TTC549 (cell line): ENCODE measurements around the gene ENTHD1.
"Not testable (repeated sequence)": the region's sequence is repeated elsewhere in the genome, so short reads cannot be mapped to it uniquely, and the experiment has no call there.

Experiments
- FAIRE-seq: peaks from 2 replicates; lab custom pipeline; 2012; peaks lifted over from hg19 to GRCh38; lab: Jason Lieb, UNC

ENTHD1 gene

DNA sequence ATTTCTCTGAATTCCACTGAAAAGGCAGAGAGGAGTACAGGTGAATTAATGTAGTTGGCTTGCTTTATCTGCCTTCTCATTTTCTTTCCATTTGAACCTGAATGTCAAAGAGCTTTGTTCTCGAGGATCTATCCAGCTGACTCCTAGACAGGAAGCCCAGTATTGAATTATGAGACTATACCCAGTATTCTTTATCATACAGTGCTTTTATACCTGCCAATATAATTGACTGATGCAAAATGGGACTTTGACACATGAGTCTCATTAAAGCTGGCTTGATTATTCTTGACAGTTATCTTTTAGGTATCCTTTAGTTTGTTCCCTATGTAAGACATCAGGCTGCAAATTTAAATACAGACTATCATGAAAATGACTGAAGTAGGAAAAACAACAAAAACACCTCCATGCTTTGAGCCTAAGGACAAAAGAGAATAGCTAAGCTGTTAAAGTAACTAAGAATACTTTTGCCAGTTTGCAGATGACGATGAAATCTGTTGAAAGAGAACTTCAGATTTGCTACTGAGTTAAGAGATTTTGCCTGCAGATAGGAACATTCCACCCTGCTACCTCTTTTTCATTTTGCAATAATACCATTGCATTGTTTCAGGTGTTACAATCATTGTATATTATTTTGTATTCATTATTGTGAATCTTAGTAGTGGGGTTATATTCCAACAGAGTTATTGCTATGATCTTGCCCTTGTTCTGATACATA lies 117.1 kb downstream of the ENTHD1 start:
- FAIRE-seq = no peak

DNA sequence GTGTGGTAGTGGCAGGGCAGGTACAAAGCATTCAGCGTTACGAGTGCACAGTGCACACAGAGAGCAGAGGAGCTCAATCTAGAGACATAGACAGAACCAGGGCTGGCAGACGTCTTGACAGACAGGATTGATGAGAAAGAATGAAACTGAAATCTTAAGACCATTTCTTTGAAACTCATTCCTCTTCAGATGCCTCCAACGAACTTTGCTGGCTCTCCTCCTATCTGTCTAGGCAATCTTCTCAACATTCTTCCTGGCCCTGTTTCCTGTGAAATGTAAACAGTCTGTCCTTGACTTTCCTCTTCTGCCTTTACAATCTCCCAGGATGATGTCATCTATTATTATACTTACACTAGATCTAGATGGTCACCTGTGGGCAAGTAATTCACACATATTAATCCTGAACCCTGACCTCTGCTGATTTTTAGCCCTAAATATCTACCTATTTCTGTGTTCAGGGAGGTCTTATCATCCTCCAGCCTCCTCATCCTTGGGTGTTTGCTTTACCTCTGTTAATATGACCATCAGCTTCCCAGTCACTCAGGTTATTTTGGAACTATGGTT lies 119.5 kb downstream of the ENTHD1 start:
- no peak for FAIRE-seq

DNA sequence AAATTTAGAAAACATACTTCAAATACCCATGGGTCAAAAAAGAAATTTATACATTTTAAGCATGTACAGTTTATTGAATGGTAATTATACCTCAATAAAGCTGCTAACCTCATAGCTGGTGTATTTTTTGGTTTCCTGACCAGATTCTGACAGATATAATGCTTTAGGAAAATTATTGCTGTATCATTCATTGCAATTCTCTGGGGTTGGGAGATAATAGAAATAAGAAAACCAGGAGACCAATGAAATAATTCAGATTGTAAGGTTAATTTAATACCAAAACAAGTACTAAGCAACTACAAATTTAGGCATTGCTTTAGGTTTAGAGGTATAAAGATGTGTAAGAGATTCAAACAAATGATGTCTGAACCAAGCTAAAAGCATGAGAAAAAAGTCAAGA lies 120.1 kb downstream of the ENTHD1 start:
- FAIRE-seq = no peak

DNA sequence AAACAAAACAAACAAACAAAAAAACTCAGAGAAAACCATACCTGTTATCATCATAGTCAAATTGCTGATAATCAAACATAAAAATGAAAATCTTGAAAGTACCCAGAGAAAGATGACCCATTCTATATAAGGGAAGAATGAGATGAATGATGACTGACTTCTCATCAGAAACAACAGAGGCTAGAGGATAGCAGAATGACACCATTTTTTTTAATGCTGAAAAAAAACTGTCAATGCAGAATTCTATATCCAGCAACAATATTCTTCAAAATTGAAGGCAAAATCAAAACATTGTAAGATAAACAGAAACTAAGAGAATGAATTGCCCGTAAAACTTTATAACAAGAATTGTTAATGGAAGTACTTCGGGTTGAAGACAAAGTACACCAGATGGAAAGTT lies 122.1 kb downstream of the ENTHD1 start:
- FAIRE-seq = no peak

DNA sequence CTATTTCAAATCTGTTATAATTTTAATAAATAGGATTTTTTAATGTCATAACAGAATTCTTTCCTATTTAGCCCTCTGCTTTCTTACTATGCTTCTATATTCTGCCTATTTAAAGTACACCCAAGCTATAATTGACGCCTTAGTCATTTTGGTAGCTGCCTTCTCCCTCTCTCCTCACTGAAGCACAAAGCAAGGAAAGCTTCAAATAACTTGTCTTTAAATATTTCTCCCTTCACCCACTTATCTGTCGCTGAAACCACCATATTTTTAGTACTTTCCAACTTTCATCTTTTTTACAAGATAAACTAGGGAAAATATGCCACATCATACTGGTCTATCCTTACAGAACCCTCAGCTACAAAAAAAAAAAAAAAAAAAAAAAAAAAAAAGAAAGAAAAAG lies 127.9 kb downstream of the ENTHD1 start:
- FAIRE-seq = no peak

DNA sequence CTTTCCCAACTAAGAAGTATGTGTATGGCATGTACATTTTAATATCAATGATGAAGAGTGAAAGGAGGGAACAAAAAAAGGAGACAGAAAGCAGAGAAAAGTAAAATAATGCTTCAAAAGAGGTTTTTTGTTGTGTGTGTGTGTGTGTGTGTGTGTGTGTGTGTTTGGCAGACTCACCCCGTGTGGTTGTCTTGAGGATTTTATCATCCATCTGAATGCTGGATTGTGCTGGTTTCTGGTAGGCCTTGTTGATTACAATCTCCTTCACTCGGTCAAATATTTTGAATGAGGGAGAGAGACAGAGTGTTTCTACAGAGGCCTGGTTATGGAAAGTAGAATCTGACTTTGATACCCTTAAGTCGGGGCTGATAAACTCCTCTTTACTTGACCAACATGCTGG lies 128.5 kb downstream of the ENTHD1 start:
- no peak for FAIRE-seq

DNA sequence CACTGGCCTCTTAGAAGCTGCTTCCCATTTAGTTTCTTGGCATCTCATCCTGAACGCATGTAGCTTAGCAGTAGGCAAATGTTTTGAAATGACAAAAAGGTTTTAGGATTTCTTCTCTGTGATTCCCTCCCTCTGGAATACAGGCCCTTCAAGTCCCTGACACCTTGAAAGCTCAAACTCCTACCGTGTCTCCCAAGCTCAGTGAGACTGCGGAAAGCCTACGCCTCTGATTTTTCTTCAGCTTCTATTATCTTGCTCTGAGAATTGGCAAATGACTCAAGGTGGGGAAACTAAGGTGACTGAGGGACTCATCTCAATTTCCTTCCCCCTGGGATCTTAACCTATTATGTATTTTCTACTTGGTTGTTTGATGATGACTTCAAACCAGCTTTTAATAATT lies 130.3 kb downstream of the ENTHD1 start:
- no peak for FAIRE-seq

DNA sequence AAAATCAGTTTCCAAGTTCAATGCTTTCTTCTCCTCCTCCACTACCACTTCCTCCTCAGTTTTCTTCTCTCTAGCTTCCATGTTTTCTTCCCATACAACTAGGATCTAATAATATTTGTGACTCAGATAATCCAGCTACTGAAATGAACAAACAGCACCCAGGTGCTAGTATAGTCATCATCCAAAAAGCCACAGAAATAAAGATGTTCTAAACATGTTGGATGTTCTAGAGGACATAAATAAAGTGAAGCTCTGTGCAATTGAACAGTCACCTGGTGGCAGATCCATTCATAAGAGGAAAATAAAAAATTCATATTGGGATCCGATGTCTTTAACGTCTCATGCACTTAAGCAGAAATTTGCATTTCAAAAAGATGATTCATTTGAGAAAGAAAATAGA lies 142.8 kb downstream of the ENTHD1 start:
- FAIRE-seq = no peak

DNA sequence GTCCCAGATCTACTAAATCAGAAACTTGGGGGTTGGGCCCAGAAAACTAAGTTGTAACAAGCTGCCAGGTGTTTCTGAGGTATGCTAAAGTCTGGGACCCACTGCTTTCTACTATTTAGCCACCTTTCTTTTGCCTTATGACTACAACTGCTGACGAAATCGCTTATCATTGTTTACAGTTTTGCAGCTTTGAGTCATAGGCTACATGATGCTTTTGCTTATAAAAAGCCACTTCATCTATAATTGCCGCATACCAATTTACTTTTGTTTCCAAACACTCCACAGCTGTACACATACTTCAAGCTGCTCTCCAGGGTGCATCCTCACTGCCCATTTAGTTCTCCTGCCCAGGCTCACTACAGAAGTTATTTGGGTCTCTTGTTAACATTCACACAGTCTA lies 144.7 kb downstream of the ENTHD1 start:
- no peak for FAIRE-seq

DNA sequence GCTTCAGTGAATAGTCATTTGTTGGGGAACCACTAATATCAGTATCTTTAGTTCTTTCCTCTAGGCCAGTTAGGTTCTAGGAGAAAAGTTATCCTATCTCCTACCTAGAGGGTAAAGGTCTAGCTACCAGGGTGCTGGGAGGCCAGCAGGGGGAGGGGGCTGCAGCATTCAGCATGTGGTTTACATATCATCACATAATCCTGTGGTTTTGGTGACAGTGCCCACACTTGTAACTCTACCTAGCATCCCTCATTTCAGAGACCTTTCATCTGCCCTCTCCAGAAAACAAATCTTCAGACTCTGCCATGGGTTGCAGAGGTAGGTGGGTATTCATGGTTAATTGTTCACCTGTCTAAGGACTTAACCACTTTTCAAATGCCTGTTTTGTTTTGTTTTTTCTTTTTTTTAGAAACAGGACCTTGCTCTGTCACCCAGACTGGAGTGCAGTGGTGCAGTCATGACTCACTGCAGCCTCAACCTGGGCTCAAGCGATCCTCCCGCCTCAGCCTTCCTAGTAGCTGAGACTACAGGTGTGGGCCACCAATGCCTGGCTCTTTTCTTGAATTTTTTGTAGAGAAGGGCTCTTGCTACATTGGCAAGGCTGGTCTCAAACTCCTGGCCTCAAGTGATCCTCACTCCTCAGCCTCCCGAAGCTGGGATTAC lies 146.8 kb downstream of the ENTHD1 start:
- FAIRE-seq = no peak

DNA sequence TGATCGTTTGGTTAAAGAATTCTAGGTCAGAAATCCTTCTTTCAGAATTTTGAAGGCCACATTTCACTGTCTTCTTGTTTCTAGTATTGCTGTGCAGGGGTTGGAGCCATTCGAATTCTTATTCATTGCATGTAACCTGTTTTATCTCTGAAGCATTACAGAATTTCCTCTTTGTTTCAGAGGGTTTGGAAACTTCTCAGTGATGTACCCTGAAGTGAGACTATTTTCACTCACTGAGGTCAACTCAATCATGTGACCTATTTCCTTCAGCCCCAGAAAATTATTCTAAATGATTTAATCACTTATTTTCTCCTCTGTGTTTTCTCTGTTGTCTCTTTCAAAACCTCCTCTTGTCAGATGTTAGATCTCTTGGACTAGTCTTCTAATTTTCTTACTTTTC lies 147.8 kb downstream of the ENTHD1 start:
- FAIRE-seq = no peak

DNA sequence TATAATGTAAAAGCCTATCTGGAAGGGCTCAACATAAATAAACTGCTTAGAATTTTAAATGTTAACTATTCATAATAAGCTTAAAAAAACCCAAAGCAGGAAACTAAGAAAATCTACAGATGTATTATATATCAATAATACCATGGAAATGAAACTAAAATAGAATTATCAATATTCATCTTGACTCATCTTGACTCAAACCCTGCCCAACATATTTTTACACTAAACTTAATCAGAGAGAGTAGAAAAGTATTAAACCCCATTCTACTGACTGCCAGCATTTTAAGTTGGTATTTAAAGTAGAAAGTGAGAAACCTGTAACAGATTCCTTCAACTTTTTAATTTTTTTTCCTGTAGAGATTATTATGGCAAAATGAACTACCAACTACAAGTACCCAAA lies 149.2 kb downstream of the ENTHD1 start:
- FAIRE-seq = no peak

DNA sequence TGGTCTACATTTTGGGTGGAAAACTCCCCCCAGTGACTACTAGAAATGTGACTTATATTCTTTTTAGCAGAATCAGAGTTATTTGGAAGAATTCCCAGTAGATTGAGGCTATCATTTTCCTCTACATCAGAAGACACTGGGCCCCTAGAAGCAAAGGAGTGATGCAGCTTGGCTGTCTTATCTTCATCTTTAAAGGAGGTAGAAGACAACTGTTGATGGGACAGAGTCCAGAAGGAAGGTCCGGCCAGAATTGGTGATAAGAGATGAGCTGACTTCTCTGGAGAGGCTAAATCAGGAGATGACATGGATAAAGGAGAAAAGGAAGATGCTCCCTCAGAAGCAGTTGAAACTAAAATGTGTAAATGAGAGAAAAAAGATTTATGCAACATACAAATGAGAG lies 149.6 kb downstream of the ENTHD1 start:
- FAIRE-seq = no peak

DNA sequence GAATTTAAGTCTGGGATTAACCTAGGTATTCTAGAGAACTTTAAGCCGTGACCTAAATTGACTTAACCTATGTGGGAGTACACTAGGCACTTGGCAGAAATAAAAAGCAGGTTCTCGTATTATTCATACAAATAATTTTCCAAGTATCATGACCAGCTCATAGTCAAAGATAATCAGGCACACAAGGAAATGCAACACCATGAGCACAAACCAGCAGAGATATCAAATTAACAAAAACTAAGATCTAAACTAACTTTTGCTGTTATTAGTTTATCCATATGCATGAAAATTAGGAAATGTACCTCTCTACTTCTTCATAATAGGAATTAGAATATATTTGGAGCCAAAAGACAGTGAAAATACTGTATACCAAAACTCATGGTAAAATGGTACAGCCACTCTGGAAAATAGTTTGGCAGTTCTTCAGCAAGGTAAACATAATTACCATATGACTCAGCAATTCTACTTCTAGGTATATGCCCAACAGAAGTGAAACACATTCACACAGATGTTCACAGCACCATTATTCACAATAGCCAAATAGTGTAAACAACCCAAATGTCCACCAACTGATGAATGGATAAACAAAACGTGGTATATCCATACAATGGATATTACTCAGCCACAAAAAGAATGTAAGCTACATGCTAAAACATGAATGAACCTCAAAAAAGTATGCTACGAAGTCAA lies 154.1 kb downstream of the ENTHD1 start:
- no peak for FAIRE-seq

DNA sequence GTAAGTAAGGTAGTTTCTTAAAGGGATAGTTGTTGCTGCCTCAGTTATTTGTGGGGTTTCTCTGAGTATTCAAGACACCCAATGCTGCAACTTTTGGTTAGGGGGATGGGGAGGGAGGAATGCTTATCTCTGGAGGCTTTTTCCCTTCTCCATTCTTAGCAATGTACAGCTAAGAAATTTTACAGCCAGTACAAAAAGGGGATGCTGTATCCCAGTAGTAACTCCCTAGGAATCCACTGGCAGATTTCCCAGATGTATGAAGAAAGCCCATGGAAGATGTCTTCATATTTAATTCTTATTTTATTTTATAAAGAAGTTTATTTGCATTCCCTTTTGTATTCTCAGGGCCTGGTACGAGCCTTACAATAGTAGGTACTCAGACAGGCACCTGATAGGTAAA lies 154.8 kb downstream of the ENTHD1 start:
- FAIRE-seq = no peak

DNA sequence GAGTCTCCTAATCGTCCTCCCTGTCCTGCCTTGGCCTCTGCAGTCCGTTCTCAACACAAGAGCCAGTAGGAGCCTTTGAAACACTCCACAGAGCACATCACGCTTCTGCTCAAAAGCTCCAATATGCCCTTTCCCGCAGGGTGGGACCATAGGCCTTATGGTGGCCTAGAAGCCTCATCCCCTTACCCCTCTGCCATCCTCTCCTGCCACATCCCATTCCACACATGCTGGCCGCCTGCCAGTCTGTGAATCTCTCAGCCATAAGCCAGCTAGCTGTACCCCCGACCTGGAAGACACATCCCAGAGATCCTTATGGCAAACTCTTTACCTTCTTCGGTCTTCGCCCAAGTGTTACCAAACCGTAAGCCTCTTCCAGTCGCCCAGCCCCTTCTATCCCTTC lies 157.8 kb downstream of the ENTHD1 start:
- no peak for FAIRE-seq

DNA sequence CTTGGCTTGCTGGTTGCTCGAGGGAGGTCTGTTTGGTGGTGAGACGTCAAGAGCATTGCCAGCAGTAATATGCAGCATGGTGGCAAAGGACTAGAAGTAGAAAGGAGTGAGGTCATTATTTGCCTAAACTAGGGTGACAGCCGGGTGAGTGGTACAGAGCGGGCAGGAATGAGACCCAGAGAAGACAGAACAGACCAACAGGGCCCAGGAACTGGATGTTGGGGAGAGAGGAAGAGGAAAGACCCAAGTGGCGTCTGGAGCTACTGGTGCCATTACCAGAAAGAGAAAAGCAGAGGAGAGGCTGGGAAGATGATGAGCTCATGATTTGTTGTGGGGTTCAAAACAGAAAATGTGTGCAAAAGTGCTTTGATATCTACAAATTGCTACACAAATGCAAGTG lies 158.7 kb downstream of the ENTHD1 start:
- no peak for FAIRE-seq

DNA sequence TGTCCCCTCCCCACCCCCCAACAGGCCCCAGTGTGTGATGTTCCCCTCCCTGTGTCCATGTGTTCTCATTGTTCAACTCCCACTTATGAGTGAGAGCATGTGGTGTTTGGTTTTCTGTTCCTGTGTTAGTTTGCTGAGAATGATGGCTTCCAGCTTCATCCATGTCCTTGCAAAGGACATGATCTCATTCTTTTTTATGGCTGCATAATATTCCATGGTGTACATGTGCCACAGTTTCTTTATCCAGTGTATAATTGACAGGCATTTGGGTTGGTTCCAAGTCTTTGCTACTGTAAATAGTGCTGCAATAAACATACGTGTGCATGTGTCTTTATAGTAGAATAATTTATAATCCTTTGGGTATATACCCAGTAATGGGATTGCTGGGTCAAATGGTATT lies 159.5 kb downstream of the ENTHD1 start:
- not testable (repeated sequence) for FAIRE-seq

DNA sequence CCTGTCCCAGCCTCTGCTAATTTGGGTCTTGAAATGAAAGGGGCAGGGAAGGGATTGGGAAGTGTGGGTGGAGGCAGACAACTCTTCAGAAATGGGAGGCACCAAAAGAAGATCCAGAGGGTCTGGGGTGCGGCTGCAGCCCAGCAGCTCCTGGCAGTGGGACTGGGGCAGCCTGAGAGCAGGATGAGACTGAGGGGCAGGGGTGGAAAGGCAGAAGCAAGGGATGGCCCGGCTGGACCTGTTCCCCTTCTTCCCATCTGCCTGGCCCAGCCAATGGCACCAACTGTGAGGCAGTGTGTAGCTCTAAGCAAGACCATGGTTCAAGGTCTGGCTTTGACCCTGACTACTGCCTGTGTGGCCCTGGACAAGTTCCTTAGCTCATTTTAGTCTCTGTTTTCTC lies 160.4 kb downstream of the ENTHD1 start:
- FAIRE-seq = no peak

DNA sequence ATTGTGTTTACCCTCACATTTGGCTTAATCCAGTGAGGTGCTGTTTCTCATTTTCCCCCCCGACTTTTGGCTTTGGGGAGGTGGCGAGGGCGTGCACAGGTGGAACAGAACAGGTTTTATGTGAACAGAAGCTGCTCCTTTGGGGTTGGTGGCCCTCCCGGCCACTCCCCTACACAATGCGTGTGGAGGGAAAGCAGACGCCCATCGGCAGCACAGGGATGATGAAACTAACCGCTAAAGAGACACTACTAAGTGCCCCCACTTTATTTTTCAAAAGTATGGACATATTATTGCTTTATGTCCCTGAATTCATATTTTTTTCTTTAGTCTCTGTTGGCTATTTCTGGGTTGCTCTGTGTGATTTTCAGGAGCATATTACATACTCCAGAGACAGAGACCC lies 160.9 kb downstream of the ENTHD1 start:
- FAIRE-seq = no peak

DNA sequence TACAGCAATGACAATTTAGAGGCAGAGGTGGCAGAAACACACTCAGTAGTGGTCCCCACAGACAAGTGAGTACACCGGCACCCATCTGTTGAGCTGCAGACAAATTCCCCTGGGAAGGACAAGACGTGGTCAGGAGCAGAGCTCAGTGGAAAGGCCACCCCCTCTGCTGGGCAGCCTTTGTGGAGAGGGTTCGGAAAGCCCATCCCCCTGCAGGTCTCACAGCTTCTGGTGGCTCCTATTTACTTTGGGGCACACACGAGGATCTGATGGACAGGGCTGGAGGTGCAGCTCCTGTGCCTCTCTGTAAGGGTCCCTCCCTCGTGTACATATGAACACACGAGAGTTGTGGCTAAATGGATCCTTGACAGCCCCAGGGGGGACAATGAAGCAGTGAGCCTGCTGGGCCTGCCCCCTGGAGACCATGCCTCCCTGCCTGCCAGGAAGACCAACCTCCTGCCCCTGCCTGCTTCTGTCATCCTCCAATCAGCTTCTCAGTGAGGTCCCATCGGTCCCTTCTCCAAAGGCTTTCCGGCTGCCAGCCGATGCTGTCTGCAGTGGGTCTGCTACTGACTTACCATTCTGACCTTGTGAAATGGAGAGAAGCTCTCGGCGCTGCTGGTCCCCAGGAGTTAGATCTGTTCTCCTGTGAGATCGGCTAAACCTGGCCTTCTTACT lies 161.5 kb downstream of the ENTHD1 start:
- no peak for FAIRE-seq

DNA sequence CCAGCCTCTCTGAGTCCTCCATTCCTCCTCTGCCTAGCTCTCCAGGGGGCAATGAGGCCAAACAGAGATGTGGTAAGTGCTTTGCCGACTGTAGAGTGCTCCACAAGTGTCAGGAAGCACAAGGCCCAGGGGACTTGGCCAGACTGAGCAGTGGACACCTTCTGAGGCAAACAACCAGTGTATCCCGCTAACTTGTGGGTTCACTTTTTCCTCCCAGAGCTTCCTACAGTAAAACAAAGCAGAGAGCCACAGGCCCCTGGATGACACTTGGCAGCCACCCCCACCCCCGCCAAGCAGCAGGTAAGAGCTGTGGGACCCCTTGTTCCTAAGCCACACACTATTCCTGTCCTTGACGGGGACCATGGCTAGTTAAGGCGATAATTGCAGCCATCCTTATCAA lies 162.1 kb downstream of the ENTHD1 start:
- no peak for FAIRE-seq
